HG03064 (cell line): ENCODE results near the gene HERPUD2.
"Not testable (repeated sequence)": the region's sequence is repeated elsewhere in the genome, so short reads cannot be mapped to it uniquely, and the experiment has no call there.

Experiments used
- ATAC-seq: cut with Tn5 transposase; IDR thresholded peaks from one replicate; pipeline ENCODE4 v1.9.1; 2021; ENCODE audit warnings: low read depth; ENCODE audit not compliant: unreplicated experiment

Gene HERPUD2

DNA sequence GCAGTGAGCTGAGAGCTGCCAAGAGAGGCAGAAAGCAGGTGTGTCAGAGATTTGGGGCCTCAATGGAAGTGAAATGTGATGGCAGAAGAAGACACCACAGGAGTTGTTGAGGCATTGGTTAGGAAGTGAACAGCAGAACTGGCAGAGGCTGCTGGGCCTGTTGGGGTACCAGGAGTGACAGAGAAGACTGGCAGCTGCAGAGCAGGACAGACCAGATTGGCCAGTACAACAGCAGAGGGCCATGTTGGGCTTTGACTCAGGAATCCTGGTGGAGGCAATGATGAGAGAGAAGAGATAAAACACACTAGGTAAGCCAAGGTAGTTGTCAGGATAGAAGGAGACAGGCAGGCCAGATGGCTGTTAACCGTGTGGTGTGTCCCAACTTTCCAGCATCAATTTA is 19.9 kb upstream of the HERPUD2 start:
- ATAC-seq = no peak

DNA sequence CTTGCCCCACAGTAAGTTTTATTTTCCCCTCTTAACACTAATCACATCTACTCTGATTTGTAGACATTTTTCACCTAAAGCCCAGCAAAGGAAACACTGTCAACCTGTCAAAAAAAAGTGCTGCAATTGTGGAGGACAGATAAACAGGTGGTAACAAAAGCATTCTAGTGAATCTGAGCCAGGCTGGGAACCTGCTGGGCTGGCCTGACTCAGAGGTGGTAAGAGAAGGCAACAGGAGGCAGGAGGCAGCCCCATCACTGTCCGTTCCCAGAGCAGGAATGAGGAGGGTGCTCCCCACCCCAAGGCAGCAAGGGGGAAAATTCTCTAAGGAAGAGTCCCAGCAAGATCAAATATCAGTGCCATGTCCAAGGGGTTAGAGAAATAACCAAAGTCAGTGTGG is 19.5 kb upstream of the HERPUD2 start:
- ATAC-seq = no peak

DNA sequence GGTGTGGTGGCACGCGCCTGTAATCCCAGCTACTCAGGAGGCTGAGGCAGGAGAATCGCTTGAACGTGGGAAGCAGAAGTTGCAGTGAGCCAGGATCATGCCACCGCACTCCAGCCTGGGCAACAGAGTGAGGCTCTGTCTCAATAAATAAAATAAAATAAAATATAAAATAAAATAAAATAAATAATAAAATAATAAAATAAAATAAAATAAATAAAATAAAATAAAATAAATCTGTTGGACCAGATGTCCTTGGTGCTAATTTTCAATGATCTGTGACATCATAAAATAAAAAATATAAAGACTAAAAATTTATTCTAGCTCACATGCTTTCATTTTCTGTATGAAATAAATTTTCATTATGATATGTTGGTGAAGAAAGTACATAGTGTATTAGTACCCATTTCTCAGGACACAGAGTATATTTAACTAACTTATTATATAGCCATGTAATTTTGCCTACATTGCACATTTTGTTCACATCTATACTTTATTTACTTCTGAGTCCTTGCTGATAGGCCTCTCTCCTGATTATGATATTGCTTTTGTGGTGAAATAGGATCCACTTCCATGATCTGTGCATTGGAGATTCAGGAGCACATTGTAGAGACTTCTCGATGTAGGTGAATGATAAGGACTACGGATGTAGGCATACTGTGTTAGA is 17.8 kb upstream of the HERPUD2 start:
- ATAC-seq = no peak

DNA sequence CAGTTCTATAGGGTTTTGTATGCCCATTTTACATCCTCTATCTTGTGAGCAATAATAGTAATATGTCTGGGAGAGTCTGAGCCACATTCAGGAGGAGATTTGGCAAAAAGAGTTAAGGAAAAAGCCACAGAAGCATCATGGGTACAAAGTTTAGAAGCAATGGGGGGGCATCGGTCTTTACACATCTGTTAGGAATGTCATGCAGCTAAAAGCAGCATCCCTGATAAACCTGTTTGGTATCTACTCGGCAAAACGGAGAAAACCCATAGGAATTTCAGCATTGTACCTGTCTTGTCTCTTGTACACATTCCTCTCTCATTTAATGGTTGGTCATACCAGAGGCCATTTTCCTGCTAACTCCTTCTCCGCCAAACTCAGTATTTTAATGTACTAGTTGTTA is 12.5 kb upstream of the HERPUD2 start:
- ATAC-seq = no peak

DNA sequence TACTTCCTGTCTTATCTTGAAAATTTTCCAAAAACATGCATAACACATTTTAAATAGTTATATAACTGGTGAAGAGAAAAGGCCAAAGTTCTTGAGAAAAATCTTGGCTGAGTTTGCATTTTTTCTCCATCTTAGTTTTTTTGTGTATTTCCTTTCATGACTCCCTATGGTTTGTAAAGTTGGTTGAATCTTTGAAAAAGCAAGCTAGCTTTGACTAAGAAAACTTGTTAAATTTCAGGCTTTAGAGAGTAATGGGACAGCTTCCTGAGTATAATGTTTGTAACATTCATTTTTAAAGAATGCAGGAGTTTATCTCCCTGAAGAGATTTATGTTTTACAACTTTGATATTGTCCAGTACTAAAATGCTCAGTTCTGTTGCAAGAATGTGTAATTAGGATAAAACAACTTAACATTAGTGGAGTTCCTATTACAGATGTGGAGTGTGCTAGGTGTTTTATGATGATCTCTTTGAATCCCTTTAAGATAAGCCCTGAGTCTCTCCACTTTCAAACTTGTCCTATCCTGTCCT is 11.1 kb upstream of the HERPUD2 start:
- no peak for ATAC-seq

DNA sequence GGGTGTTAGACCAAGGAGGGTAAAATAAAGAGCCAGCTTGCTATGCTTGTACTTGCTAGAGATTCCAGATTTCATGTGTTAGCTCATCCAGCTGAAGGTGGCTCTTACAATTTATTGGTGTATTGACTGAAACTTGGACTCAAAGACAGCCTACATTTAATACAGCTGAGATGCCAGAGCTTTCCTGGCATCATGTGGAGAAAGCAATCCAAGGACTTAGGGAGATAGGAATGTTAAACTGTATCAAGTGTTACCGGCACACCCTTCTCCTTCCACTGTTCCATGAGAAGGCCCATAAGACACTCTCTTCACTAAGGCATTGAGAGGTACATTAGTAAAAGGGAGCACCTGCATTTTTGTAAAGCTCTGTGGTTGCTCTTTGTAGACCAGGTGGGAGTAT is 9.3 kb upstream of the HERPUD2 start:
- ATAC-seq = no peak

DNA sequence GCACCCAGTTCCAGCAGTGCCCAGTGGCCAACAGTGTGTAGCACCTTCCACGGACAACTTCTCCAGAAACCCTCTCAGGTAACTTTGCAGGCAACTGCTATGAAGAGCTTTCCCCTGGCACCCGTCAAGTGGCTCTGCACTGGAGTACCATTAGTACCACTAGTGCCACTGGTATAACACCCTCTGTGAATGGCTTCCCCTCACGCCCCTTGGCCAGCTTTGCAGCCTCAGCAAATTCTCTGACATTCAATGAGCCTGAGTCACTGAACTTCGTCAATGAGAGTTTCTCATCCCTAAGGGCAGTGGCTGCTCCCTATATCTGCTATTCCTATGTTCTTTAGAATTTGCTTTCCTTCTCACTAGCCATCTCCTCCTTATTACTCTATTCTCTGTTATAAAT is 7.6 kb upstream of the HERPUD2 start:
- no peak for ATAC-seq

DNA sequence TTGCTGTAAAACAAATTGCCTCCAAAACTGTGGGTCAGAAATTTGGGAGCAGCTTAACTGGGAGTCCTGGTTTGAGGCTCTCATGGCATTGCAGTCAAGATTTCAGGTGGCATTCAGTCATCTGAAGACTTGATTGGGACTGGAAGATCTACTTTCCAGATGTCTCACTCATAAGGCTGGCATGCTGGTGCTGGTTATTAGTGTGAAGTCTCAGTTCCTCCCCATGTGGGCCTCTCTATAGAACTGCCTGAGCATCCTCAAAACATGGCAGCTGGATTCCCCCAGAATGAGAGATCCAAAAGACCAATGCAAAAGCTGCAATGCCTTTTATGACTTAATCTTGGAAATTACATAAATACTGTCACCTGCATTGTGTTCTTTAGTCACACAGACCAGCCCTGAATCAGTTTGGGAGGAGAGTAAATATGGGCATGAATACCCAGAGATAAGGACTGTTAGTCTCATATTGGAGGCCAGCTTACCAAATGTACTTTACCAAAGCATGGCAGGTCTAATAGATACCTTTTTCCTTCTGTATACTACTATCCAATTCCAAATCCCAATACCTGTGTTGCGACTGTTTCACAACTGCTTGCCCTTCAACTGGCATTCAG is 6.5 kb upstream of the HERPUD2 start:
- ATAC-seq = no peak

DNA sequence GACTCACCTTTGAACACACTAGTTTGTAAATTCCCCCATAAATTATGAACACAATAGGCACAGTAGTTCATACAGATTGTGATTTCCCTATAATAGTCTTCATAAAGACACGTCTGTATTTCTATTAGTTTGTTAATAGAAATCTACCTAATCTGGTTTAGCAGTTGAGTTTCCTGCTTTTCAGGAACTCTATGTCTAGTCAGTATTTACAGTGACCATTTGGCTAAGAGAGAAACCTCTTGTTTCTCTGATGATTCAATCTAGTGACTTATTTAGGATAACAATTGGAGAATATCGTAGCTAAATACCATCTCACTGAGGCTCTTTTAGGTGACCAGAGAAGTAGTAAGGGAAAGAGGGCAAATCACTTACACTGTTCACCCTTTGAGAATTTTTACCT is 5.9 kb upstream of the HERPUD2 start:
- no peak for ATAC-seq

DNA sequence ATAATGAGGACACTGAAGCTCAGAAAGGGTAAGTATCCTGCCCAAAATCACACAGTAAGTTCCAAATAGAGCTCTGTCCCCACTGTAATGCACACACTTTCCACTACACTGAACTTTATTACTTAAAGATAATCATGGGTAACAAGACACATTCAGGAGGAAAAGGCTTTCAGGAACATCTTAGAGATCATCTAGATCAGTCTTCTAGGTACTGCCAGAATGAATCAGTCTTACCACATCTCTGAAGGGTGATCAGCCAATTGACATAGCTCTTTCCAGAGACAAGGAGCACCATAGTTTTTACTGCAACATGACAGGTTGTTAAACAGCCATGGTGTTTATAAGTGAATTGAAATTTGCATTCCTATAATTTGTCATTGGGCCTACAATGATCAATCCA is 5.4 kb upstream of the HERPUD2 start:
- ATAC-seq = no peak

DNA sequence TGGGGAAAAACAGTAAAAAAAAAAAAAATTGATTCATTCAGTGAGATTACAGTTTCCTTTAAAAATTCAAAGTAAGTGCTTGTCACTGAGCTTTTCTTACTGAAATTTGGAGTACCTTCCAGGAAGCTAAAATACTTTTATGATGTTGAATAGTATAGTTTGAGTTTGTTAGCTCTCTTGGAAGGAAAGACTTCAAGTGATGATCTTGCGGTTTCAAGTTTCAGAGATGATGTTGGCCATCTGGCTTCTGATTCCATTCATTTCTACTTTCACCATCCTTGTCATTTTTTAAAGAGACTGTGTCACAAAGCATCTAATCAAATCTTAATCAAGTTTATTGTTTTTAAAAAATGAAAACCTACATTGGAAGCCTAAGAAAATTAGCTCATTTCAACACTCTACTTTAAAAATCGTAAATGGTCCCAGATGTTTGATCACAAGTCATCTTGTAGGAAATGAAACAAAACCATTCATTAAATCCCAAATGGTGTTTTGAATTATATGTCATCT is 4.9 kb upstream of the HERPUD2 start:
- ATAC-seq = no peak

DNA sequence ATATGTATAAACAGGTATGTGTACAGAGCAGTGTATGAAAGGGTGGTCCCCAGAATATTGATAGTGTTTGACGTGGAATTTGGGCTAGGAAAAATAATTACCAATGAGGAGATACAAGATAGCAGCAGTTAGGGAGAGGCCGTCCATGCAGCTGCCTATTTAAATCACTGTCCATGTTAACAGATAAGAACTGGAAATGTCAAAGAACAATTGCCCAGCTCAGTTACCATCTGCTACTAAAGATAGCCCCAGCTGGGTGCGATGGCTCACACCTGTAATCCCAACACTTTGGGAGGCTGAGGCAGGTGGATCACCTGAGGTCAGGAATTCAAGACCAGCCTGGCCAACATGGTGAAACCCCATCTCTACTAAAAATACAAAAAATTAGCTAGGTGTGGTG is 3.4 kb upstream of the HERPUD2 start:
- not testable (repeated sequence) for ATAC-seq

DNA sequence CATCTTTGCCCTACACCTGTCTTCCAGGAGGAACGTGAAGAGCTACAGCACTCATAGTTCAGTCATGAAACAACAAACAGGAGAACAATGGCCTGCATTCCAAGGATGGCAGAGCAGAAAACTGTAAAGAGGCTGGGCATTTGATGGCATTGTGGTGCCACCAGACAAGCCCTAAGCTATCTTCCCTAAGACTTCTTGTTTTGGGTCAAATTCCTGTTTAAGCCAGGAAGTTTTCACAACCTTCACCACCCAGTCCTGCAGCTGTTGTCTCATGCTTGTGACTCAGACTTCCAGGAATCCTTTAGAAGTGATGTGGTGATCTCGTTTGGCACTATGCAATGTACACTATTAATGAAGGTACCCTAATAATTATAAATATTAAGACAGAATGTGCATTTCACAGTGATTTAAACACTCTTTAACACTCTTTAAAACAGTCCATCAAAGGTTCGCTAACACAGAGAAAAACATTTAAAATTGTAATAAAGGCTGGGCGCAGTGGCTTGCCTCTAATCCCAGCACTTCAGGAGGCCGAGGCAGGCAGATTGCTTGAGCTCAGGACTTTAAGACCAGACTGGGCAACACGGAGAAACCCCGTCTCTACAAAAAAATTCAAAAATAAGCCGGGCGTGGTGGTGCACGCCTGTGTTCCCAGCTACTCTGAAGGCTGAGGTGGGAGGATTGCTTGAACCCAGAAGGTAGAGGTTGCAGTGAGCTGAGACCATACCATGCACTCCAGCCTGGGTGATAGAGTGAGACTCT is 2.7 kb upstream of the HERPUD2 start:
- ATAC-seq = no peak

DNA sequence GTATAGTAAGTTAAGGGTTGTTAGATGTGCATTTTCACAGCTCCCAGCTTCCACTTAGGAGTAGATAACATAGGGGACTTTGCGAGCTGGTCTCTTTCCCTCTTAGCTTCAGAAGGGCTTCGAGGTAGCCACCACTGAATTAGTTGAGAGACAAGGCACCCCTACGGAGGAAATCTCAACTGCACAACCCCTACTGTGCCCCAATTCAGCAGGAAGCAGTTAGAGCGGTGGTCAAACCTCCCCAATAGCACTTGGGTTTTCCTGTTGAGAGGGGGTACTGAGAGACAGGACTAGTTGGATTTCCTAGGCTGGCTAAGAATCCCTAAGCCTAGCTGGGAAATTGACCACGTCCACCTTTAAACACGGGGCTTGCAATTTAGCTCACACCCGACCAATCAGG is 1.1 kb upstream of the HERPUD2 start:
- no peak for ATAC-seq

DNA sequence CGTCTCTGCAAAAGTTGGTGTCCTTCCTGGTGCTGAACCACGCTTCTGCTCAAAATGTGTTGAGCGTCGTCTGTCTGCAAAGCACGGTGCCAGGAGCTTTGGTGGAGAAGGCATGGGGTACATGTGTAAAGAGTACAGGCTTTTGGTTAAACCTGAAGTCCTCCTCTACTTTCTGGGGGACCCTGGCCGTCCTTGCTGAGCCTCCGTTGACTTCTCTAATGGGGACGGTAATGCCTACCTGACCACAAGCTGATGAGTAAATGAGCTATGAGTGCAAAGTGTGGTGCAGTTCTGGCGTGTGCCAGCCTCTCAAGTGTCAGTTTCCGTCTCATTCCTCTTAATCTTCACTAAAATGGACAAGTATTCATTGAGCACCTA is 527 bp upstream of the HERPUD2 start:
- ATAC-seq = peak; percentile 2

DNA sequence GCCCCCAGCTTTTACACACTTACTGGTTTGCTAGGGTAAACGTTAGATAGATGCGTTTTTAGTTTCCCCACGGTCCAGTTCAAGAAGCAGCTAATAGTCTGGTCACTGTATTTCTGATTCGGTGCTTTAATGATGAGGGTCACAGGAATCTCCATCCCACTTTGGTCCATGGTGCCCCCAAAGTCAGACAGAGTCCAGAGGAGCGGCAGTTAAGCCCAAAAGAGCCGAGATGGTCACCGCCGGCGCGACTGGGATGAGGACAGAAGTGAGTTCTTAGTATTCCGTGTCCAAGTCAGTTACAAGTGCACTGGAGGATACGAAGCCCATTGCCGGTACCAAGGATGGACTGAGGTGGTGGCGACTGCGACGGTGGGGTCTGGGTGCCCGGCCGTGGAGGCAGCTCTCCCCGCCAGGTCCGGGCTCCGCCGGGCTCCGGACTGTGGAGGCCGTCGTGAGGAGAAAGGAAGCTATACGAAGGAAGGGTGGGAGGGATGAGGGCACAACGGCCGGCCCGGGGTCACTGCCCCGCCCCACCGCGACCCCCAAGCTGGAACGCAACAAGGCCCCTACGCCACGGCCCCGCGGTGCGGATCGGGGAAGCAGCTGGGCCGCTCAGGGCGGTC is 663 bp downstream of the HERPUD2 start:
- ATAC-seq = peak; percentile 9

DNA sequence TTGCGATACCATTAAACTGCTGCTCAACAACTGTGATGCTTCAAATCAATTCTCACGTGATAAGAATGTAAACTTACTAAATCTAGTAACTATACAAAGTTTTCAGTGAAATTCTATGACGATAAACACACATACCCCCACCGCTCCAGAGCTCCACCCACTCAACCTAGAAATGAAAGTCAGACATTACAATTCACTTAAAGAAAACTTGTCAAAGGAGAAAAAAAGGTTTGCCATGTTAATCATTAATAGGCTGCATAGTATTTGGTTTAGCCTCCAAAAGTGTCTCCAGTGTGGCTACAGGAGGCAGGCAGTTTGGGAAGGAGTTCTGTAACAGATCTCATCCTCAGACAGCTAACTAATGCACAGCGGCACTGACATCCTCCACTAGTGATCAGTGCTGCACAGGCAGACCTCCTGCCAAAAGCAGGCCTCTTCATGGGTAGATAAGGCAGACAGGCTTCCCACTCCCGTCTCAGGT is 3.1 kb downstream of the HERPUD2 start:
- no peak for ATAC-seq

DNA sequence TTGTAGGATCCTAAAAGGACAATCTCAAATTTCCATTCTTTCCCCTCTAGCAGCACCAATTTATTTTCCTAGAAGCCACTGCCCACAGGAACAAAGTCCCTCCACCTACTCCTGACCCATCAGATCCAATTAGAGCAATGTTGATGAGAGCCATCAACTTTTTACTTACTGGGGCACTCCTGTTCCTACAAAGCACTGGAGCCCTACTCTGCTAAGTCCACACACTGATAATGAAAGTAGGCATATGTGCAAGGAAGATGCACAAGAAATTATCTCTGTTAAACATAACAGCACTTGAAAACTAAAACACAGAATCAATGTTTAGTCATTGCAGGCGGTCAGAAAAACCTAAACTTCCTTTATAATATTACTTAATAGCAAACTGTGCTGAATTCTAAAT is 3.6 kb downstream of the HERPUD2 start:
- ATAC-seq = no peak

DNA sequence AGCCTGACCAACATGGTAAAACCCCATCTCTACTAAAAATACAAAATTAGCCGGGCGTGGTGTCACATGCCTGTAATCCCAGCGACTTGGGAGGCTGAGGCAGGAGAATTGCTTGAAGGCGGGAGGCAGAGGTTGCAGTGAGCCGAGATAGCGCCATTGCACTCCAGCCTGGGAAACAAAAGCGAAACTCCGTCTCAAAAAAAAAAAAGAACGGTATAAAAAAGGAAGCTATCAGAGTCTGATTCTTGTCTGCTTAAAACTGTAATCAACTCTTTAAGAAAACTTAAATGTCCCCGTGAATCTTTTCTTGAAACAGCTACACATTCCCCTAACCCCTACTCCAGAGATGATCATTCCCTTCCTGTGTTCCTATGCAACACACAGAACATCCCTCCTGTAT is 4.3 kb downstream of the HERPUD2 start:
- not testable (repeated sequence) for ATAC-seq

DNA sequence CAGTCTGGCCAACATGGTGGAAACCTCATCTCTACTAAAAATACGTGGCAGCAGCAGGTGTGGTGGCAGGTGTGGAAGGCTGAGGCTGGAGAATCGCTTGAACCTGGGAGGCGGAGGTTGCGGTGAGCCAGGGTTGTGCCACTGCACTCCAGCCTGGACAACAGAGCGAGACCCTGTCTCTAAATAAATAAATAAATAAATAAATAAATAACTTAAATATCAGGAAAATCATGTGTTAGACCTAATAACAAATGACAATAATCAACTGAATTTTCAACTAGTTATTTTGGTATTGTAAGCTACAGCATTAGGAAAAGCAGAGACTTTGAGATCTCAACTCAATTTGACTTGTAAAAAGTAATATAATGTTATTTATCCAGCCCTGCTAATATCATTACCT is 9.2 kb downstream of the HERPUD2 start:
- no peak for ATAC-seq
